ENCODE measurements around the gene DAB2. TPM values are rescaled to one million over a fixed set of nuclear protein-coding genes. Genes with fewer than 3 reads are reported as not detected.

DAB2 gene
- total RNA-seq, 1 experiment from 2014 or later, result 2.3 TPM

DNA sequence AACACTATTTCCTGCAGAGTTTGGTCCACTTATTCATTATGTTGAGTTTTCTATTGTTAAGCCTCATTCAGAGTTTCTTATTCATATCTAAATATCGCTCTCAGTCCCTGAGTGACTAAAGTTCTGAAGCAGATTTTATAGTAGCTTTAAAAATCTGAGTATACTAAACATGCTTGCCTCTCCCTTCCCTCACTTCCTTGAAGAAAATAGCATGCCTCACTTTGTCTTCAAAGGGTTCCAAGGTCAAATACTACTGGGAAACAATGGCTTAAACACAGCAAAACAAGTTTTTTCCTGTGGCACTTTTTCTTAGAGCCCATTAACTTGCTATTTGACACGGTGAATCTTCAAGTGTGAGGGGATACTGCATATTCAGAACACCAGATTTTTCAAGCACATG lies 41.1 kb upstream of the DAB2 start:
- H4K91ac ChIP-seq (ENCODE audit: insufficient read length, low read depth, low read length), result no peak overlapping the region
- H4K20me1 ChIP-seq (ENCODE audit: control insufficient read depth, insufficient read depth, insufficient read length), result no peaks in the 10 kb centered on the region
- no peak overlapping the region for H3K14ac ChIP-seq (ENCODE audit: insufficient read depth, low read length)
- H3K23ac ChIP-seq (ENCODE audit: insufficient read length, low read depth, low read length), result no peak overlapping the region
- H3K4me1 Mint-ChIP-seq, result peaks cover 0 to 3% of the 10 kb centered on the region in 2 experiments; a peak in 1 of 4 replicates
- H3T11ph ChIP-seq (ENCODE audit: low read length), result no peak overlapping the region
- no peak overlapping the region for H3K56ac ChIP-seq (ENCODE audit: insufficient read length, low read depth, low read length)
- H3K4ac ChIP-seq (ENCODE audit: low read depth, low read length), result no peak overlapping the region
- H2BK5ac ChIP-seq (ENCODE audit: insufficient read length, low read length), result no peak overlapping the region
- no peaks in the 10 kb centered on the region for H3K79me2 ChIP-seq (ENCODE audit: insufficient read depth, low read length)
- no peak overlapping the region for H4K8ac ChIP-seq (replicated peaks; ENCODE audit: insufficient read length, low read depth, low read length)
- H3K36me3 Mint-ChIP-seq (ENCODE audit: insufficient read depth in 1 of 3, low read depth in 3 of 3), result no peaks in the 10 kb centered on the region
- no peaks in the 10 kb centered on the region for H3K4me1 ChIP-seq (ENCODE audit: insufficient read depth, low read length)
- H3K4me2 ChIP-seq (ENCODE audit: insufficient read depth, insufficient read length, low read length), result no peak overlapping the region
- H3K18ac ChIP-seq (ENCODE audit: insufficient read length, low read depth, low read length), result no peak overlapping the region
- no peak overlapping the region for H3K9ac ChIP-seq (ENCODE audit: extremely low read depth, insufficient read length, low read length)
- H3K79me1 ChIP-seq (ENCODE audit: insufficient read depth, low read depth, low read length, poor library complexity, severe bottlenecking), result no peaks in the 10 kb centered on the region
- TF ChIP-seq, protein P1, sequence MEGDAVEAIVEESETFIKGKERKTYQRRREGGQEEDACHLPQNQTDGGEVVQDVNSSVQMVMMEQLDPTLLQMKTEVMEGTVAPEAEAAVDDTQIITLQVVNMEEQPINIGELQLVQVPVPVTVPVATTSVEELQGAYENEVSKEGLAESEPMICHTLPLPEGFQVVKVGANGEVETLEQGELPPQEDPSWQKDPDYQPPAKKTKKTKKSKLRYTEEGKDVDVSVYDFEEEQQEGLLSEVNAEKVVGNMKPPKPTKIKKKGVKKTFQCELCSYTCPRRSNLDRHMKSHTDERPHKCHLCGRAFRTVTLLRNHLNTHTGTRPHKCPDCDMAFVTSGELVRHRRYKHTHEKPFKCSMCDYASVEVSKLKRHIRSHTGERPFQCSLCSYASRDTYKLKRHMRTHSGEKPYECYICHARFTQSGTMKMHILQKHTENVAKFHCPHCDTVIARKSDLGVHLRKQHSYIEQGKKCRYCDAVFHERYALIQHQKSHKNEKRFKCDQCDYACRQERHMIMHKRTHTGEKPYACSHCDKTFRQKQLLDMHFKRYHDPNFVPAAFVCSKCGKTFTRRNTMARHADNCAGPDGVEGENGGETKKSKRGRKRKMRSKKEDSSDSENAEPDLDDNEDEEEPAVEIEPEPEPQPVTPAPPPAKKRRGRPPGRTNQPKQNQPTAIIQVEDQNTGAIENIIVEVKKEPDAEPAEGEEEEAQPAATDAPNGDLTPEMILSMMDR (conservative IDR thresholded peaks at IDR 0.05), result no peak
- H2BK120ac ChIP-seq (ENCODE audit: low read depth, low read length, poor library complexity, severe bottlenecking), result no peak overlapping the region
- H2BK12ac ChIP-seq (ENCODE audit: insufficient read length, low read depth, low read length), result no peak overlapping the region
- H3K27me3 ChIP-seq (ENCODE audit: insufficient read depth, low read length), result no peaks in the 10 kb centered on the region; the same call in 1 of the 2 replicates
- H2AK5ac ChIP-seq (ENCODE audit: insufficient read length, low read length), result no peak overlapping the region
- H3K9me3 Mint-ChIP-seq, result no peaks in the 10 kb centered on the region
- H3K27ac ChIP-seq (ENCODE audit: insufficient read length, low read depth, low read length), result no peak overlapping the region
- H2BK20ac ChIP-seq (ENCODE audit: low read depth, low read length, poor library complexity, severe bottlenecking), result no peak overlapping the region
- no peak for DNase-seq
- H3K27me3 Mint-ChIP-seq (ENCODE audit: low read depth), result peaks cover 37% of the 10 kb centered on the region
- H4K5ac ChIP-seq (ENCODE audit: insufficient read length, low read depth, low read length), result no peak overlapping the region
- no CpG with 5 or more reads among the region's 2 CpGs for WGBS (ENCODE audit: extremely low coverage, insufficient read length, low lambda C conversion rate)
- no peak overlapping the region for H2BK15ac ChIP-seq (ENCODE audit: low read depth, low read length)
- no peak overlapping the region for H3K4me3 Mint-ChIP-seq
- H3K27ac Mint-ChIP-seq, result no peak overlapping the region
- H2AFZ ChIP-seq (ENCODE audit: low read length), result no peak overlapping the region
- H3K9me3 ChIP-seq (ENCODE audit: control insufficient read depth, low read depth, low read length), result no peaks in the 10 kb centered on the region
- no peaks in the 10 kb centered on the region for H3K23me2 ChIP-seq (ENCODE audit: insufficient read length, low read depth, low read length, poor library complexity, severe bottlenecking)

Measured in H9 (cell line).